Pons (tissue), 1 donor: ENCODE measurements around the gene PRKD1.

ENCODE experiments used
- DNase-seq: peaks from one replicate; pipeline ENCODE4 v3.0.0-alpha.2; 2016; ENCODE audit warnings: low spot score

PRKD1 gene

GRCh38 chr14:29671034-29671433 is 256.6 kb downstream of the PRKD1 start:
- DNase-seq = no peak

GRCh38 chr14:29668201-29668600 is 259.4 kb downstream of the PRKD1 start:
- peak; percentile 97 for DNase-seq

GRCh38 chr14:29664515-29664914 is 263.1 kb downstream of the PRKD1 start:
- no peak for DNase-seq

GRCh38 chr14:29663281-29663801 is 264.3 kb downstream of the PRKD1 start:
- DNase-seq = no peak

GRCh38 chr14:29654901-29655550 is 272.6 kb downstream of the PRKD1 start:
- no peak for DNase-seq

GRCh38 chr14:29653303-29653702 is 274.3 kb downstream of the PRKD1 start:
- no peak for DNase-seq

- DNase-seq = no peak
Observed at GRCh38 chr14:29652571-29652970, 275.1 kb downstream of the PRKD1 start.

- no peak for DNase-seq
Observed at GRCh38 chr14:29650554-29651269, 276.9 kb downstream of the PRKD1 start.

- no peak for DNase-seq
Observed at GRCh38 chr14:29649170-29649569, 278.5 kb downstream of the PRKD1 start.

- no peak for DNase-seq
Observed at GRCh38 chr14:29648045-29648444, 279.6 kb downstream of the PRKD1 start.

- DNase-seq = no peak
Observed at GRCh38 chr14:29645117-29645516, 282.5 kb downstream of the PRKD1 start.

- no peak for DNase-seq
Observed at GRCh38 chr14:29643433-29644211, 284.0 kb downstream of the PRKD1 start.

GRCh38 chr14:29637411-29637810 is 290.2 kb downstream of the PRKD1 start:
- DNase-seq = peak; percentile 95

- DNase-seq = no peak
Observed at GRCh38 chr14:29636870-29637269, 290.8 kb downstream of the PRKD1 start.

GRCh38 chr14:29630566-29631160 is 297.0 kb downstream of the PRKD1 start:
- DNase-seq = no peak

- no peak for DNase-seq
Observed at GRCh38 chr14:29629839-29630238, 297.8 kb downstream of the PRKD1 start.

GRCh38 chr14:29627137-29627536 is 300.5 kb downstream of the PRKD1 start:
- no peak for DNase-seq

- DNase-seq = no peak
Observed at GRCh38 chr14:29618323-29619067, 309.2 kb downstream of the PRKD1 start.

- DNase-seq = no peak
Observed at GRCh38 chr14:29616922-29617321, 310.7 kb downstream of the PRKD1 start.

- no peak for DNase-seq
Observed at GRCh38 chr14:29608861-29609260, 318.8 kb downstream of the PRKD1 start.

- no peak for DNase-seq
Observed at GRCh38 chr14:29607169-29607568, 320.5 kb downstream of the PRKD1 start.

GRCh38 chr14:29603696-29604095 is 324.0 kb downstream of the PRKD1 start:
- DNase-seq = no peak
